ENCODE measurements around the gene PEMT. TPM values are rescaled to one million over a fixed set of nuclear protein-coding genes. Genes with fewer than 3 reads are reported as not detected.

The PEMT gene
- total and polyA plus RNA-seq, 2 donors (not counting 1 experiment from before 2014, with no cell fraction given) = 18.0 to 18.6 TPM

- Histone ChIP-seq H3K4me2 (ENCODE audit: extremely low read depth, insufficient read depth, low read length) (no peak overlapping the region), H4K20me1 (ENCODE audit: control insufficient read depth, extremely low read depth, insufficient read depth, low read length) (no peaks in the 10 kb centered on the region), H3K27ac (ENCODE audit: insufficient read depth, low read length) (no peak overlapping the region), H3K9me3 (ENCODE audit: control insufficient read depth, insufficient read depth, low read depth, low read length) (no peaks in the 10 kb centered on the region), H3K27me3 (ENCODE audit: control insufficient read depth, insufficient read depth, low read length) (no peaks in the 10 kb centered on the region), H3K4me1 (ENCODE audit: control insufficient read depth, extremely low read depth, insufficient read depth, low read length) (no peaks in the 10 kb centered on the region), H3K36me3 (ENCODE audit: control insufficient read depth, insufficient read depth, low read length) (no peaks in the 10 kb centered on the region), H2AFZ (ENCODE audit: low read length) (no peak overlapping the region), H3K4me3 (replicated peaks in 1 of 4; ENCODE audit: control extremely low read depth in 1 of 4, insufficient read depth in 1 of 4, low read depth in 3 of 4, low read length in 4 of 4) (no peak overlapping the region), H3K79me2 (ENCODE audit: control insufficient read depth, insufficient read depth, low read length) (no peaks in the 10 kb centered on the region), H3K9ac (ENCODE audit: insufficient read depth, low read length) (no peak overlapping the region)
- TF ChIP-seq EZH2 (IDR thresholded peaks at IDR 0.05; ENCODE audit: low read length, missing control alignments) = no peak
- TF ChIP-seq CTCF (conservative IDR thresholded peaks at IDR 0.05 in 1 of 2, IDR thresholded peaks at IDR 0.05 in 1 of 2; ENCODE audit: low read depth in 1 of 2, low read length in 2 of 2) = no peak
- no peak for DNase-seq (ENCODE audit: low read depth in 2 of 2)
These were observed 85.2 kb downstream of the PEMT start for GRCh38 chr17:17506181-17506741.

- no peak overlapping the region for H2AFZ ChIP-seq (ENCODE audit: low read length)
- H4K20me1 ChIP-seq (ENCODE audit: control insufficient read depth, extremely low read depth, insufficient read depth, low read length) = no peaks in the 10 kb centered on the region
- peaks cover 3% of the 10 kb centered on the region for H3K27me3 ChIP-seq (ENCODE audit: control insufficient read depth, insufficient read depth, low read length)
- H3K27ac ChIP-seq (ENCODE audit: insufficient read depth, low read length) = no peak overlapping the region
- no peak overlapping the region for H3K4me3 ChIP-seq (replicated peaks in 1 of 4; ENCODE audit: control extremely low read depth in 1 of 4, insufficient read depth in 1 of 4, low read depth in 3 of 4, low read length in 4 of 4)
- no peaks in the 10 kb centered on the region for H3K79me2 ChIP-seq (ENCODE audit: control insufficient read depth, insufficient read depth, low read length)
- no peaks in the 10 kb centered on the region for H3K9me3 ChIP-seq (ENCODE audit: control insufficient read depth, insufficient read depth, low read depth, low read length)
- no peak for DNase-seq (ENCODE audit: low read depth in 2 of 2)
- H3K4me2 ChIP-seq (ENCODE audit: extremely low read depth, insufficient read depth, low read length) = no peak overlapping the region
- H3K36me3 ChIP-seq (ENCODE audit: control insufficient read depth, insufficient read depth, low read length) = no peaks in the 10 kb centered on the region
- no peak overlapping the region for H3K9ac ChIP-seq (ENCODE audit: insufficient read depth, low read length)
- TF ChIP-seq CTCF (conservative IDR thresholded peaks at IDR 0.05 in 1 of 2, IDR thresholded peaks at IDR 0.05 in 1 of 2; ENCODE audit: low read depth in 1 of 2, low read length in 2 of 2) (no peak), EZH2 (IDR thresholded peaks at IDR 0.05; ENCODE audit: low read length, missing control alignments) (no peak)
- no peaks in the 10 kb centered on the region for H3K4me1 ChIP-seq (ENCODE audit: control insufficient read depth, extremely low read depth, insufficient read depth, low read length)
These were observed 85.8 kb downstream of the PEMT start for GRCh38 chr17:17505610-17506171.

GRCh38 chr17:17505151-17505550, 86.4 kb downstream of the PEMT start:
- no peak overlapping the region for H3K9ac ChIP-seq (ENCODE audit: insufficient read depth, low read length)
- peaks cover 3% of the 10 kb centered on the region for H3K27me3 ChIP-seq (ENCODE audit: control insufficient read depth, insufficient read depth, low read length)
- H3K27ac ChIP-seq (ENCODE audit: insufficient read depth, low read length) = no peak overlapping the region
- H2AFZ ChIP-seq (ENCODE audit: low read length) = no peak overlapping the region
- no peaks in the 10 kb centered on the region for H3K36me3 ChIP-seq (ENCODE audit: control insufficient read depth, insufficient read depth, low read length)
- H4K20me1 ChIP-seq (ENCODE audit: control insufficient read depth, extremely low read depth, insufficient read depth, low read length) = no peaks in the 10 kb centered on the region
- DNase-seq (ENCODE audit: low read depth in 2 of 2) = no peak
- H3K4me3 ChIP-seq (replicated peaks in 1 of 4; ENCODE audit: control extremely low read depth in 1 of 4, insufficient read depth in 1 of 4, low read depth in 3 of 4, low read length in 4 of 4) = no peak overlapping the region
- no peaks in the 10 kb centered on the region for H3K9me3 ChIP-seq (ENCODE audit: control insufficient read depth, insufficient read depth, low read depth, low read length)
- H3K79me2 ChIP-seq (ENCODE audit: control insufficient read depth, insufficient read depth, low read length) = no peaks in the 10 kb centered on the region
- no peak overlapping the region for H3K4me2 ChIP-seq (ENCODE audit: extremely low read depth, insufficient read depth, low read length)
- no peaks in the 10 kb centered on the region for H3K4me1 ChIP-seq (ENCODE audit: control insufficient read depth, extremely low read depth, insufficient read depth, low read length)
- TF ChIP-seq EZH2 (IDR thresholded peaks at IDR 0.05; ENCODE audit: low read length, missing control alignments) (no peak), CTCF (conservative IDR thresholded peaks at IDR 0.05 in 1 of 2, IDR thresholded peaks at IDR 0.05 in 1 of 2; ENCODE audit: low read depth in 1 of 2, low read length in 2 of 2) (no peak)

All from fibroblast of lung (primary cell).